ENCODE data around the gene DOC2B.

- no peak for TF ChIP-seq POLR2A (IDR thresholded peaks at IDR 0.05; ENCODE audit: low read depth, low read length)
- no peak for TF ChIP-seq POLR2AphosphoS5 (IDR thresholded peaks at IDR 0.05; ENCODE audit: low read depth, low read length)
Observed at GRCh38 chr17:214881-215331, 33.5 kb upstream of the DOC2B start.
